Activated CD8-positive, alpha-beta memory T cell treated with anti-CD3 and anti-CD28 coated beads, Interleukin-2, amount 50 U/mL, for 24 hours (primary cell): ENCODE measurements around the gene ASPRV1.
"Not testable (repeated sequence)": the region's sequence is repeated elsewhere in the genome, so short reads cannot be mapped to it uniquely, and the experiment has no call there.

Source experiments
- DNase-seq: peaks from one replicate; pipeline ENCODE4 v3.0.0-alpha.2; 2020; ENCODE audit errors: extremely low read depth

The ASPRV1 gene

GRCh38 chr2:69961496-69961895, at the start of gene ASPRV1:
Gene ASPRV1, minus strand, starts transcription at chr2:69961631. Its CDS starts 195 bp downstream, at chr2:69961436.
- DNase-seq, result no peak

- no peak for DNase-seq
Observed at GRCh38 chr2:70010576-70011111, 49.2 kb upstream of the ASPRV1 start.

GRCh38 chr2:70009762-70010575, 48.5 kb upstream of the ASPRV1 start:
- DNase-seq, result no peak

- DNase-seq, result no peak
Observed at GRCh38 chr2:70008290-70008689, 46.9 kb upstream of the ASPRV1 start.

GRCh38 chr2:70007151-70007550, 45.7 kb upstream of the ASPRV1 start:
- no peak for DNase-seq

GRCh38 chr2:70006447-70006784, 45.0 kb upstream of the ASPRV1 start:
- DNase-seq, result no peak

- DNase-seq, result no peak
Observed at GRCh38 chr2:70005752-70006446, 44.5 kb upstream of the ASPRV1 start.

- DNase-seq, result no peak
Observed at GRCh38 chr2:70005216-70005615, 43.8 kb upstream of the ASPRV1 start.

GRCh38 chr2:70003093-70003830, 41.8 kb upstream of the ASPRV1 start:
- DNase-seq, result no peak

GRCh38 chr2:70002241-70002899, 40.9 kb upstream of the ASPRV1 start:
- no peak for DNase-seq

- not testable (repeated sequence) for DNase-seq
Observed at GRCh38 chr2:70000529-70000928, 39.1 kb upstream of the ASPRV1 start.

GRCh38 chr2:69998761-69999160, 37.3 kb upstream of the ASPRV1 start:
- no peak for DNase-seq

GRCh38 chr2:69997015-69997830, 35.8 kb upstream of the ASPRV1 start:
- DNase-seq, result no peak

GRCh38 chr2:69995511-69995910, 34.1 kb upstream of the ASPRV1 start:
- DNase-seq, result no peak

- DNase-seq, result no peak
Observed at GRCh38 chr2:69994166-69994565, 32.7 kb upstream of the ASPRV1 start.

- no peak for DNase-seq
Observed at GRCh38 chr2:69993708-69994107, 32.3 kb upstream of the ASPRV1 start.

- DNase-seq, result no peak
Observed at GRCh38 chr2:69993048-69993565, 31.7 kb upstream of the ASPRV1 start.

GRCh38 chr2:69992310-69993047, 31.0 kb upstream of the ASPRV1 start:
- DNase-seq, result no peak

GRCh38 chr2:69989441-69990105, 28.1 kb upstream of the ASPRV1 start:
- no peak for DNase-seq
